H1 (cell line): ENCODE results near the gene TRAF5. TPM values are rescaled to one million over a fixed set of nuclear protein-coding genes. Genes with fewer than 3 reads are reported as not detected.

ENCODE experiments used
- CTCF ChIA-PET: fragments of 300-600 bp; sonication (Branson Sonifier 250); formaldehyde crosslinking; loops from one replicate; lab custom pipeline; 2021; ENCODE audit not compliant: partially characterized antibody; lab: Charles Lee
- POLR2A ChIA-PET: fragments of 300-600 bp; sonication (Branson Sonifier 250); formaldehyde crosslinking; loops from one replicate; lab custom pipeline; 2021; ENCODE audit warnings: inconsistent platforms; ENCODE audit not compliant: partially characterized antibody; lab: Charles Lee
- DNase-seq, 2 experiments: peaks; one replicate each; pipeline versions ENCODE4 v3.0.0 to v3.0.0-alpha.2; 2010 to 2022; ENCODE audit warnings: low spot score in 2 of 2, low read depth in 1 of 2, mixed read lengths in 1 of 2
- FAIRE-seq: peaks from 2 replicates; lab custom pipeline; 2011; peaks lifted over from hg19 to GRCh38; lab: Jason Lieb, UNC
- H2AFZ ChIP-seq: 2 replicates; pipeline ENCODE4 v1.8.1; 2012; ENCODE audit warnings: low read length, inconsistent platforms
- H2AK5ac ChIP-seq: 2 replicates; pipeline ENCODE4 v1.6.1; 2013; ENCODE audit warnings: low read depth, low read length
- H2BK120ac ChIP-seq: replicated peaks from 2 replicates; pipeline ENCODE3; 2013; ENCODE audit warnings: low read depth, low read length, inconsistent platforms
- H2BK12ac ChIP-seq: 2 replicates; pipeline ENCODE4 v1.6.1; 2013; ENCODE audit warnings: low read depth, low read length
- H2BK15ac ChIP-seq: 2 replicates; pipeline ENCODE4 v1.6.1; 2013; ENCODE audit warnings: low read length
- H2BK20ac ChIP-seq: 2 replicates; pipeline ENCODE4 v1.6.1; 2013; ENCODE audit warnings: low read length
- H2BK5ac ChIP-seq: 2 replicates; pipeline ENCODE4 v1.6.1; 2013; ENCODE audit warnings: low read depth, low read length
- H3K14ac ChIP-seq: 2 replicates; pipeline ENCODE4 v1.6.1; 2013; ENCODE audit warnings: inconsistent platforms; ENCODE audit not compliant: insufficient read length
- H3K18ac ChIP-seq: 2 replicates; pipeline ENCODE4 v1.6.1; 2013; ENCODE audit warnings: low read length; ENCODE audit errors: extremely low read depth
- H3K23ac ChIP-seq: 2 replicates; pipeline ENCODE4 v1.6.1; 2013; ENCODE audit warnings: inconsistent platforms; ENCODE audit not compliant: insufficient read length
- H3K23me2 ChIP-seq: 2 replicates; pipeline ENCODE4 v1.6.1; 2013; ENCODE audit warnings: low read depth, low read length
- H3K27ac ChIP-seq: 2 replicates; pipeline ENCODE4 v1.6.1; 2011; ENCODE audit warnings: low read depth, low read length, inconsistent platforms
- H3K27me3 ChIP-seq, 4 experiments: replicated peaks in 1 of 4; 1 replicate in 1 of 4; 2 replicates in 3 of 4; pipeline versions ENCODE4 v1.6.1 to v1.8.1; 2011 to 2013; ENCODE audit warnings: low read length in 3 of 4, mild to moderate bottlenecking in 3 of 4, inconsistent platforms in 2 of 4, mixed read lengths in 2 of 4, moderate library complexity in 1 of 4; ENCODE audit not compliant: control insufficient read depth in 3 of 4, insufficient read depth in 3 of 4; ENCODE audit errors: extremely low read depth in 1 of 4
- H3K36me3 ChIP-seq, 4 experiments: 2 replicates each; pipeline versions ENCODE4 v1.6.1 to v1.8.1; 2011 to 2013; ENCODE audit warnings: mild to moderate bottlenecking in 4 of 4, low read length in 3 of 4, moderate library complexity in 2 of 4, control low read depth in 1 of 4, inconsistent platforms in 1 of 4; ENCODE audit not compliant: insufficient read depth in 4 of 4, control insufficient read depth in 2 of 4
- H3K4ac ChIP-seq: replicated peaks from 2 replicates; pipeline ENCODE3; 2013; ENCODE audit warnings: low read length, low read depth, mixed read lengths, inconsistent platforms; ENCODE audit not compliant: insufficient read length
- H3K4me1 ChIP-seq, 4 experiments: replicated peaks in 1 of 4; 1 replicate in 1 of 4; 2 replicates in 3 of 4; pipeline versions ENCODE4 v1.6.1 to v1.8.1; 2011 to 2013; ENCODE audit warnings: low read length in 3 of 4, inconsistent platforms in 2 of 4, mixed read lengths in 1 of 4; ENCODE audit not compliant: insufficient read depth in 4 of 4, control insufficient read depth in 3 of 4
- H3K4me2 ChIP-seq, 2 experiments: 2 replicates each; pipeline versions ENCODE4 v1.6.1 to v1.8.1; 2011 to 2013; ENCODE audit warnings: low read depth in 2 of 2, low read length in 2 of 2, control low read depth in 1 of 2, inconsistent platforms in 1 of 2, mild to moderate bottlenecking in 1 of 2; ENCODE audit not compliant: insufficient read depth in 1 of 2
- H3K4me3 ChIP-seq, 4 experiments: fragments of 200-600, 300-600 bp in 1 of 4; sonication (generic), shearing (Covaris generic), sonication (Bioruptor Twin) in 1 of 4; 2 replicates each; pipeline versions ENCODE4 v1.5.1 to v1.8.1; 2011 to 2016; ENCODE audit warnings: low read length in 4 of 4, low read depth in 3 of 4, control low read depth in 2 of 4, inconsistent platforms in 2 of 4, mild to moderate bottlenecking in 2 of 4, mixed read lengths in 1 of 4, moderate library complexity in 1 of 4; ENCODE audit not compliant: insufficient read depth in 2 of 4; ENCODE audit errors: extremely low read depth in 1 of 4
- H3K56ac ChIP-seq: replicated peaks from 2 replicates; pipeline ENCODE3; 2013; ENCODE audit warnings: low read depth, mild to moderate bottlenecking, mixed read lengths, low read length, inconsistent platforms; ENCODE audit not compliant: insufficient read length
- H3K79me1 ChIP-seq: 2 replicates; pipeline ENCODE4 v1.6.1; 2013; ENCODE audit warnings: low read depth, low read length, control low read depth
- H3K79me2 ChIP-seq, 2 experiments: 2 replicates each; pipeline versions ENCODE4 v1.6.1 to v1.8.1; 2012 to 2013; ENCODE audit warnings: low read length in 2 of 2, mild to moderate bottlenecking in 2 of 2, inconsistent platforms in 1 of 2; ENCODE audit not compliant: insufficient read depth in 2 of 2, control insufficient read depth in 1 of 2
- H3K9ac ChIP-seq, 4 experiments: replicated peaks in 1 of 4; 1 replicate in 1 of 4; 2 replicates in 3 of 4; pipeline versions ENCODE4 v1.6.1 to v1.8.1; 2011 to 2013; ENCODE audit warnings: low read depth in 3 of 4, low read length in 3 of 4, control low read depth in 2 of 4, mild to moderate bottlenecking in 2 of 4, moderate library complexity in 2 of 4, inconsistent platforms in 1 of 4; ENCODE audit errors: extremely low read depth in 1 of 4
- H3K9me3 ChIP-seq, 2 experiments: 2 replicates each; pipeline versions ENCODE4 v1.6.1 to v1.8.1; 2012 to 2013; ENCODE audit warnings: mild to moderate bottlenecking in 2 of 2, moderate library complexity in 2 of 2, control low read depth in 1 of 2, inconsistent platforms in 1 of 2, low read depth in 1 of 2, low read length in 1 of 2, mixed read lengths in 1 of 2; ENCODE audit not compliant: insufficient read depth in 2 of 2
- H4K20me1 ChIP-seq, 2 experiments: replicated peaks in 1 of 2; 2 replicates each; pipeline versions ENCODE3 to v1.8.1; 2011 to 2013; ENCODE audit warnings: inconsistent platforms in 2 of 2, low read length in 2 of 2, mild to moderate bottlenecking in 1 of 2; ENCODE audit not compliant: insufficient read depth in 2 of 2, control insufficient read depth in 1 of 2
- H4K5ac ChIP-seq: 2 replicates; pipeline ENCODE4 v1.6.1; 2013; ENCODE audit warnings: low read length, low read depth, mixed read lengths, inconsistent platforms; ENCODE audit not compliant: insufficient read length
- H4K8ac ChIP-seq: 2 replicates; pipeline ENCODE4 v1.8.0; 2013; ENCODE audit warnings: mild to moderate bottlenecking, moderate library complexity, low read length, inconsistent platforms; ENCODE audit not compliant: insufficient read depth; ENCODE audit errors: extremely low read depth
- H4K91ac ChIP-seq: replicated peaks from 2 replicates; pipeline ENCODE3; 2013; ENCODE audit warnings: low read length, mixed read lengths, inconsistent platforms; ENCODE audit not compliant: insufficient read length
- CTBP2 ChIP-seq: IDR thresholded peaks from 2 replicates; pipeline ENCODE4 v1.7.0; 2011; ENCODE audit warnings: borderline replicate concordance, mild to moderate bottlenecking, moderate library complexity, mixed read lengths, low read length; ENCODE audit not compliant: insufficient read depth, insufficient read length
- EZH2 ChIP-seq: fragments of 200-600 bp; sonication (generic); IDR thresholded peaks from 2 replicates; pipeline ENCODE4 v1.7.1; 2012; ENCODE audit warnings: low read depth, mild to moderate bottlenecking, moderate library complexity, low read length, inconsistent platforms; ENCODE audit not compliant: severe bottlenecking
- KDM1A ChIP-seq: fragments of 200-600, 300-600 bp; sonication (generic); IDR thresholded peaks from 2 replicates; pipeline ENCODE4 v1.7.1; 2016; ENCODE audit warnings: mild to moderate bottlenecking, low read length, borderline replicate concordance
- SIN3A ChIP-seq, 2 experiments: IDR thresholded peaks in 1 of 2; conservative IDR thresholded peaks in 1 of 2; 2 replicates each; pipeline ENCODE4 v1.6.1; 2011 to 2012; ENCODE audit warnings: low read length in 2 of 2, improper control_type of control experiment in 1 of 2, low read depth in 1 of 2, mild to moderate bottlenecking in 1 of 2
- WGBS, 2 experiments: shearing (Covaris generic) in 1 of 2; methylation state at CpG; one replicate each; pipeline versions ENCODE4 v1.1.6 to v1.1.7; 2013 to 2015; ENCODE audit warnings: low lambda C conversion rate in 2 of 2, mixed read lengths in 2 of 2, inconsistent platforms in 1 of 2, low coverage in 1 of 2, missing lambda C conversion rate in 1 of 2; ENCODE audit not compliant: insufficient replicate concordance in 2 of 2, insufficient coverage in 1 of 2, insufficient read length in 1 of 2; ENCODE audit errors: extremely low coverage in 1 of 2, missing lambda C conversion rate in 1 of 2; 5-methylcytosine and 5-hydroxymethylcytosine counted together
- polyA plus RNA-seq, 7 experiments: library from polyadenylated mRNA; depleted of rRNA in 3 of 7; stranded (reverse) in 5 of 7; unstranded in 2 of 7; fragments of >200 nt in 5 of 7; fragments of 200-250 nt in 2 of 7; gene quantifications; 1 replicate in 5 of 7; 2 replicates in 1 of 7; 4 replicates in 1 of 7; pipeline versions ENCODE4 v1.2.1 to v1.2.3, GENCODE V29; 2011 to 2013; ENCODE audit warnings: missing spikeins in 2 of 7, mixed read lengths in 2 of 7
- total RNA-seq: library from RNA; stranded (reverse); fragmentation: NEBNext Ultra II Directional; extraction: Animal tissue kit (Norgen Biotek cat#: 25700); gene quantifications from 2 replicates; pipeline ENCODE4 v1.2.1, GENCODE V29; 2021

The TRAF5 gene
- total and polyA plus RNA-seq, 2 of the 8 experiments (the other 6 are each of a cell fraction or from before 2014, with no cell fraction given) = 13.0 to 17.1 TPM

- Histone ChIP-seq H2BK12ac (no peak overlapping the region), H3K79me1 (no peaks in the 10 kb centered on the region), H2BK15ac (no peak overlapping the region), H3K4me3 (no peak overlapping the region), H2BK120ac (no peak overlapping the region), H4K20me1 (no peaks in the 10 kb centered on the region), H4K5ac (no peak overlapping the region), H3K27ac (no peak overlapping the region), H3K14ac (no peak overlapping the region), H3K56ac (no peak overlapping the region), H3K4me1 (no peaks in the 10 kb centered on the region), H3K23me2 (no peaks in the 10 kb centered on the region), H3K4ac (no peak overlapping the region), H4K91ac (no peak overlapping the region), H3K79me2 (no peaks in the 10 kb centered on the region), H3K36me3 (peaks cover 0 to 9% (median 3%) of the 10 kb centered on the region in 4 experiments; a peak in 3 of 8 replicates), H3K23ac (no peak overlapping the region), H2AFZ (no peak overlapping the region), H3K9me3 (no peaks in the 10 kb centered on the region), H2AK5ac (no peak overlapping the region), H3K4me2 (no peak overlapping the region), H3K9ac (no peak overlapping the region), H3K27me3 (no peaks in the 10 kb centered on the region), H3K18ac (no peak overlapping the region), H4K8ac (no peak overlapping the region), H2BK5ac (no peak overlapping the region), H2BK20ac (no peak overlapping the region)
- POLR2A ChIA-PET = interaction anchor here (0.7 to 1.1 kb wide), 3 partner anchors 9 to 125 kb away, joined by 3 to 4 read pairs (median 3); no protein-coding TSS in a partner anchor
- CTCF ChIA-PET = interaction anchor here (0.8 kb wide), 1 partner anchor 144 kb away, joined by 3 read pairs; no protein-coding TSS in a partner anchor
- FAIRE-seq (no peak), DNase-seq (no peak)
- WGBS, 2 experiments = 93% methylated on average over 9 of the region's 9 CpGs; no CpG with 5 or more reads in 1 of the 2 experiments
- TF ChIP-seq KDM1A (no peak), CTBP2 (no peak), SIN3A (conservative IDR thresholded peaks at IDR 0.05 in 1 of 2, IDR thresholded peaks at IDR 0.05 in 1 of 2; ENCODE audit: low read depth in 1 of 2, low read length in 2 of 2) (no peak), EZH2 (no peak)
Measured at GRCh38 chr1:211369640-211370039, 43.0 kb downstream of the TRAF5 start.
